T-helper 2 cell treated with Interferon-gamma antibody and Interleukin-4, amounts not matched to agents 100 ng/mL and 5 ng/mL, for 36 hours (primary cell): ENCODE measurements around the gene DEPDC5. TPM values are rescaled to one million over a fixed set of nuclear protein-coding genes. Genes with fewer than 3 reads are reported as not detected.

ENCODE experiments used
- intact Hi-C: fragments of 100-400 bp; cut with micrococcal nuclease; formaldehyde crosslinking; loops from one replicate; pipeline ENCODE4 v1.15.1; 2023
- total RNA-seq: library from RNA; stranded (reverse); gene quantifications from 2 replicates; pipeline ENCODE4 v1.2.3, GENCODE V29; 2022

The DEPDC5 gene
- total RNA-seq, 1 donor from 2014 or later: 38.5 TPM

DNA sequence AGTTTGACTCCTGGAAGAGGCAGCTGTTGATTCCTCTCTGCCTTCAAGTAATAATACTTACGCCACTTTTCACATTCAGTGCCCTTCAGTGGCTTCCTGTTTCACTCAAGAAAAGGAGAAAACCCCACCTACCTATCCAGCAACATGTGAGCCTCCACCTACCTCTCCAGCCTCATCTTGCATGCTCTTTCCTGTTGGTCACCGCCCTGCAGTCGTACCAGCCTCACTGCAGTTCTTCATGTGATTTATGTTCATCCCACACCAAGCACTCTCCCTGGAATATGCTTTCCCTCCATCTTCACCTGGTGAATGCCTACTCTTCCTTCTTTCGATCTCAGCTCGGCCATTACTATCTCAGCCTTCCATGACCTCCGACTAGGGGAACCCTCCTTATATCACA lies 168.7 kb downstream of the DEPDC5 start:
- intact Hi-C loops: no loop called here

DNA sequence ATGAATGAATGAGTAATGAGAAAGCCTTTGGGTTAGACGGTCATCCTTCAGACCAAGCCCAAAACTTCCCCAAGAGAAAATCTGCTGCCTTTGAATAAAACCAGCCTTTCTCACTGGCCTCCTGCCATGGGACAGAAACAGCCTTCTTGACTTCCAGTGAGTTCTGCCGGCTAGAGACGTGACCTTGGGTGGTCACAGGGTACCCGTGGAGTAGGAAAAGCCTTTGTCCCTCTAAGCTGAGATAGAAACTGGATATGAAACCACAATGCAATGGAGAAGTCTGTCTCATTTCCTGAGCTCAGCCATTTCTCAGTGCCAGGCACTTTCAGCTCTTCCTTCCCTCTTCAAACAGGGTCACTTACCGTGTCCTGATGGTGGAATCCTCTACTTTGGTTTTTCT lies 169.3 kb downstream of the DEPDC5 start:
- intact Hi-C loops: no loop called here

DNA sequence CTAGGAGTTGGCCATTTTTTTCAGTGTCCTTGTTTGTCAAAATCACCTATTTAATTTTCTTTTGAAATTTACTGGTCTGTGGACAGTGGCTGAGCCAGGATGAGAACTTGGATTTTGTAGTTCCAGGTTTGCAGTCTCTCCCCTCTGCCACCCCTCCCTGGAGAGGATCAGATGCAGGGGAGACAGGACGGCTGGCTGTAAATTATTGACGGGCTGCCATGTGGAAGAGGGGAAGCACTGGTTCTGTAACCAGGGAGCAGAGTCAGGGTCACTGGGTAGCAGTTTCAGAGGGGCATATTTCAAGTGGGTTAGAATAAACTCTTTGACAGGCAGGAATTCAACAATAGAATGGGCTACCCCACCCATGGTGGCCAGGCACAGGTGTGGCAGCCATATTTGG lies 169.9 kb downstream of the DEPDC5 start:
- intact Hi-C loops: no loop called here

DNA sequence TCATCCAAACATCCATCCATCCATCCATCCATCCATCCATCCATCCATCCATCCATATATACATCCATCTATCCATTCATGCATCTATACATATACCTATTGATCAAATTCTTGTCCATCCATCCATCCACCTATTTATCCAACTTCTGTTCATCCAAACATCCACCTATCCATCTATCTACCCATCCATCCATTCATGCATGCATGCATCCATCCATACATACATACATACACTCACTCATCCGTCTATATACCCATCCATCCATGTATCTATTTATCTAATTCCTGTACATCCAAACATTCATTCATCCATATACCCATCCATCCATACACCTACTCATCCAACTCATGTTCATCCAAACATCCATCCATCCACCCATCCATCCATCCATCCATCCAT lies 171.2 kb downstream of the DEPDC5 start:
- intact Hi-C loops: no loop called here

DNA sequence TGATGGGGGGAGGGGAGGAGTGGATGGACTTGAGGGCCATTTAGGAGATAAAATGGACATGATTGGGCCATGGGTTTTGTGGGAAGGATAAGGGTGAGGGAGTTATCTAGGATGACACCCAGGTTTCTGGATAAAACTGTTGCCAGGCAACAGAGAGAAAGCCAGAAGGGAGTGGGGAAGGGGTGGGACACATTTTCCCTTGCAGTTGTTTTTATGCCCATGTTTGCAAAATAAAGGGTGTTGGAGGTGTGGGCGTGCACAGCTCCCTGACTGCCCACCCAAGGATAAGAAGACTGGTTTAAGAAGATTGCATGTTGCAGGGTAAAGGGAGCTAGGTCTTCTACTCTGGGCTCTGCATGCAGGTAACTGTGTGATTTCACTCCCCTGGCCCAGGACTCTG lies 172.2 kb downstream of the DEPDC5 start:
- intact Hi-C loops: no loop called here

DNA sequence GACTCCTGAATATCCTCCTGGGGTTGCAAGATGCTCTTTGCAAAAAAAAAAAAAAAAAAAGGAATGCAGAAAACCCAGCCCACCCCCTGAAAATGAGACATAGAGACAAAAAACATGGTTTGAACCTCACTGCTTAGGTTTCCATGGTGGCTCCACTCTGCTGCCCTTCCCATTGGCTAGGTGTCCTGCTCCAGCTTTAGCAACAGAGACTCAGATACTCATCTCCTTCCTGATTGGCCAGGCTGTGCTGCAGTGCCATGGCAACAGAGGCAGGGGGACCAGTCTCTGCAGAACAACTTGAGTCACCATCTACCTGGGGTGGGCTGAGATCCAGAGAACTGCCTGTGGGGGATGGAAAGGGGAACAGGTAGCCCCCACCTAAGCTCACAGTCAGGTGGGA lies 173.2 kb downstream of the DEPDC5 start:
- intact Hi-C loops: no loop called here

DNA sequence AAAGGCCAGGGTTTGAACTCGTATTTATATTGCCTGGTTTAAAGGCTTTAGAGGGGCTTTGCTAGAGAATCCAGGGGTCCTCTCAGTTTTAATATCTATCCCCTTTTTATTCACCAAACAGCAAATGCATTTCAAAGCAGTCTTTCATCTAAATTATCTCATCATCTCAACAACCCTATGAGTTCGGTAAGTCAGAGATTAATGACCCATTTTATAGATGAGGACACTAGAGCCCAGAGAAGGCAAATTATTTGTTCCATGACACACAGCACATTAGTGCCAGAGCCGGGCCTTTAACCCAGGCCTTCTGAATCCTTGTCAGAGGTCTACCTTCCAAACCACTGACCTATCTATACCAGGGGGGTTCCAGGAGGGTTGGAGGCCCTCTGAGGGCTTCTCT lies 173.7 kb downstream of the DEPDC5 start:
- intact Hi-C loops: no loop called here

DNA sequence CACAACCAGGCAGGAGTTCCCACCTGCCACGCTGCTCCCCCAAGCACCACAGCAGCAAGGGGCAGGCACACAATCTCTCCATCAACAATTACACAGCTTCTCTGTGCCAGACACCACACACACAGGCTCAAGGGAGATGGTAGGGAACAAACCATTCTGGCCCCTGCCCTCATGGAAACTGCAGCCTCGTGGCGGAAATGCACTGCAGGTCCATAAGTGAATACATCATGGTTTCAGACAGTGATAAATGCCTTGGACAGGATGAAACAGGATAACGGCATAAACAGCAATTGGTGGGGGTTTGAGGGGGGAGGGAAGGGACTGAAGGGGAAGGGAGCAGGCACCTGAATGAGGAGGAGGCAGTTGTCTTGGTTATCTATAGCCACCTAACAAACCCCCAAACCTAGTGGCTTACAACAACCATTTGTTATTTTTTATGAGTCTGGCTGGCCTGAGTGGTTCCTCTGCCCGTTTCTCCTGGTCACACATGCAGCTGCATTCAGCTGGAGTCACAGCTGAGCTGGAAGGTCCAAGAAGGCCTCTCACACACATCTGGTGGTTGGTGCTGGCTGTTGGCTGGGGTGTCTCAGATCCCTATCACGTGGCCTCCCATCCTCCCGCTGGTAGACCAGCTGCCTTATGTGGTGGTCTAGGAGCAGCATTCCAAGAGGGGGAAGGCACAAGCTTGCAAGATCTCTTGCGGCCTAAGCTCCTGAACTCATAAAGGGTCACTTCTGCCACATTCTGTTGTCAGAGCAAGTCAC lies 175.5 kb downstream of the DEPDC5 start:
- intact Hi-C loops: no loop called here

DNA sequence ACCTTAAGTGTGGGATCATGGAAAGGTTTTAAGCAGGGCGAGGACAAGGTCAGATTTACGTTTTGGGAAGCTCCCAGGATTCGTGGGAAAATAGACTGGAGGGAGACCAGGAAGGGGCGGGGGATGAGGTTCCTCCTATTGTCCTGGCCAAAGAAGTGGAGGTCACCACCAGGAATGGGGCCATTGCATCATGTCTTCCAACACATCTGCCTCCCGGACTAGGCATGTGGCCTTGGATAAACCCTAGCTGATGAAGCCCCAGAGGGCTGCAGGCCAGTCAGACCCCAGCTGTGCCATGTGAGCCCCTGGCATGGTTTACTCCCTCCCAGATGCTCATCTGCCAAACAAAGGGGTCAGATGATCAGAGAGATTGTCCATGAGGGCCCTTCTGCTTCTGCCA lies 179.0 kb downstream of the DEPDC5 start:
- intact Hi-C loops: no loop called here

DNA sequence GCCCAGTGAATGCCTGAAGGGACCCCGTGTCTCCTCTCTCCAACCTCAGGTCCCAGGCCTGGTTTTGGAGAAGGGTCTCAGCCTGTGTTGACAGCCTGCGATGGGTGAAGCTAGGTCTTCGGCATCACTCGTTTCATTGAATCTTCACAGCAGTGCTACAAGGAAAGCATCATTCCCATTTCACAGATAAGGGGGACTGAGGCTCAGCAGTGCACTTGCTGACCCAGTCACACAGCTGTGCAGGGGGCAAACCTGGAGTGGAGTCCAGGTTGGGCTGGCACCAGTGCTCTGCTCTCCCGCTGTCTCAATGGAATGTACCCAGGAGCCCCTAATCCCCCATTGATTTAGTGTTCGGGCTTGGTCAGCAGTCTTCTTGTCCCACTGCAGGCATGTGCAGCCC lies 179.6 kb downstream of the DEPDC5 start:
- intact Hi-C loops: no loop called here

DNA sequence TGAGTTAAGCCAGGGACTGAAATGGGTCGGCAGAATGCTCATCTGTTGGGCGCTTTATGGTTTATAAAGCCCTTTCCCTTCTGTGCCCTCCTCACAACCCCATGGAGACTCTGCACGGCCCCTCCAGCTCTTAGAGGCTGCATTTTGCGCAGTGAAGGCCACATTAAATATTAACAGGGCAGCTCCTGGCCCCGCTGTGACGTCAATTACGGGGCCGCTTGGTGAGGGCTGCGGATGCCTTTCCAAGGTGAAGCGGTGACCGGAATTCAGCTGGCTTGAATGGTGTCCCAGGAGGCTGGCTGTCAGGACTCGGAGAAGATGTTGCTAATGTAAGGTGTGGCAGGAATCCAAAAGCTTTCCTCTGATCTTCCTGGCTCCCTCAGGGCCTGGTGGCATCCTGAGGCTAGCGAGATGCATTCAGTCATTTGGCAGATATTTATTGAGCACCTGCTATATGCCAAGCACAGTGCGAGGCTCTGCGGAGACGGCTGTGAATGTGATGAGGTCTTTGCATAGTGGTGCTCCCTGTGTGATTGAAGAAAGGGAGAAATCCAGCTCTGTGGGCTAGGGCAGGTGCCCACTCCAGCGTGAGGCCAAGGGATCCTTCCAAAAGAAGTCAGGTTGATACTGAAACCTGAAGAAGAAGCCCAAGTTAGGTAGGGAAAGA lies 180.1 kb downstream of the DEPDC5 start:
- intact Hi-C loops: no loop called here

DNA sequence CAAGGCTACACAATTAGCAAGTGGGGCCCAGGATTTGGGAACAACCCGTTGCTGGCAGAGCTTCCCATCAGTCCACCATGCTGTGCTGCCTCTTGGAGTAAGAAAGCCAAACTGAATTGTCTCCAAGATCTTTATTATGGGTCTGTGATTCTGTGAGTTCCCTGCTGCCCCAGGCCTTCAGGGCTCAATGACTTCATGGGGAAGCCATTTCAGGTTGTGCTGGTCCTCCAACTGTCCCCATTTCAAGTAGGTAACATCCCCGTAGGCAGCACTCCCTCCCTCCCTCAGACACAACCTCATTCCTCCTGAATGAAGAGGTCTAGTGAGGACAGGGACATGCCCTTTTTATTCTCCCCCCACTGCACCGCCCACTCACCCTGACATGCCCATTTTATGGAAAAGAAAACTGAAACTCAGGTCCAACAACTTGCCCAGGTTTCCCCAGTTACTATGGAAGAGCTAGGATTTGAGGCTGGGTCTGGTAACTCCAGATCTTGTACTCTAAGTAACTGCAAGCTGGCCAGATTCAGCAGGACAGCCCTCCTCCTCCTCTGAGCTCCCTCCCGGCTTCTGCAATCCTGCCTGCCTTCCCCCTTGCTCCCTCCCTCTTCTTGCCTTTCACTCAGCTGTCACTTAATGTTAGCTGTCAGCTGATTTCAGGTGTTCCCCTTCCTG lies 182.3 kb downstream of the DEPDC5 start:
- intact Hi-C loops: no loop called here

DNA sequence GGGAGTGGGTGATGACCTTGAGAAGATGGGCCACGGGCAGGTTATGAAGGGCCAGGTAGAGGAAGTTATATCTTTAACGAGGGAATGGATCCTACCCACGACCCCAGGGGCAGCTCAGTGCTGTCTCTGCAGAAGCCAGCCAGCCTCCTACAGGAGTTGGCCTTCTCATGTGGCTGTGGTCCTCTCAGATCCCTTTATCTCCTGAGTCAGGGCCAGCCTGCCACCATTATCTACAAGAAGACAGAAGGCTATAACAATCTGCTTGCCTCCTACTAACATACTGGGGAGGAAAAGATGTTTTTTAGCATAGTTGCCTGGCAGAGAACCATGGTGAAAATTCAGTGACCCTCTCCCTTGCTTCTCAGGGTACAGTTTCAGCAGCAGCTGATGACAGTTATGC lies 183.5 kb downstream of the DEPDC5 start:
- intact Hi-C loops: no loop called here

DNA sequence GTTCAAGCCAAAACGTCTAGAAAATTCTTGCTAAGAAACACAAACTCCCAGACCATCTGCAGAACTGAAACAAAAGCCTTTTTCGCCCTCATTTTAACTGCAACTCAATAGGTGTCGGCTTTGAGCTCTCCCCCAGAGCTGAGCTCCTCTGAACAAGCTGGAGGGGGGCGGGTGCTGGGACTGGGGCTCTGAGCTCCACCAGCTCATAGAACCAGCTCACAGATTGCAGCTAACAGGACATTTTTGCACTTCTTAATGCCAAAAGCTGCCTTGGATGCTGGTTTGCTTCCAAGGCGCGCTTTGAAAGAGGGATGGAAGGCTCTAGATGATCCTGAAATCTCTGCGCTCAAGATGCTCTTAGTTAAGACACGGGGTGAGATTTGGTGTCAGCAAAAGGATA lies 184.5 kb downstream of the DEPDC5 start:
- intact Hi-C loops: no loop called here

DNA sequence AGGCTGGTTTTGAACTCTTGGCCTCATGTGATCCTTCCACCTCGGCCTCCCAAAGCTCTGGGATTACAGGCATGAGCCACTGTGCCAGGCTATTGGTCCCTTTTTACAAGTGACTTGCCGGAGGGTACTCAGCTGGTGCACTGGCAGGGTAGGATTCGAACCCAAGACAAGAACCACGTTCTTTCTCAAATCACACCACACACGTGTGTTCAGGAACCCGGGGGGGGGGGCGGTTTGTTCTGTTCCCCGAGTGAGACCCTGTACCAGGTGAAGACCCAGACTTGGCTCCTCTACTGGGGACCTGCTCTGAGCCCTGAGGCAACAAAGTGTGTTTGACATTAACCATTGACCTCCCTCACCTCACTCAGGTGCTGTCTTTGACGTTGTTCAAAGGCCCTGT lies 186.7 kb downstream of the DEPDC5 start:
- intact Hi-C loops: no loop called here

DNA sequence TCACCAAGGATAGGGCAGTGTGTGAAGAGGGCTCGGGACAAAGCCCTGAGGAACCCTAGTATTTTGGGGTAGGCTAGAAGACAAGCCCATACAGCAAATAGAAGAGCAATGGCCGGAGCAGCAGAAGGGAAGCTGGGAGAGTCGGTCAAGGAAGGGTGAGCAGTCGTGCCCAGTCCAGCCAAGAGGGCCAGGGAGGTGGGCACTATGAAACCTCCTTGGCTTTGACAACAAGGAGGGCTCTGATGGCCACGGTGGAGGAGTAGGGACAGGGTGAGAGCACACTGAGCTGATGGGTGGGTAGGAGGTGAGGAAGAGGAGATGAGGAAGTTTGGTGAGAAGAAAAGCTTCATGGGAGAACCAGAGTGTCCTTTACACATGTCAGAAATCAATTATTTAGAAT lies 188.3 kb downstream of the DEPDC5 start:
- intact Hi-C loops: no loop called here

DNA sequence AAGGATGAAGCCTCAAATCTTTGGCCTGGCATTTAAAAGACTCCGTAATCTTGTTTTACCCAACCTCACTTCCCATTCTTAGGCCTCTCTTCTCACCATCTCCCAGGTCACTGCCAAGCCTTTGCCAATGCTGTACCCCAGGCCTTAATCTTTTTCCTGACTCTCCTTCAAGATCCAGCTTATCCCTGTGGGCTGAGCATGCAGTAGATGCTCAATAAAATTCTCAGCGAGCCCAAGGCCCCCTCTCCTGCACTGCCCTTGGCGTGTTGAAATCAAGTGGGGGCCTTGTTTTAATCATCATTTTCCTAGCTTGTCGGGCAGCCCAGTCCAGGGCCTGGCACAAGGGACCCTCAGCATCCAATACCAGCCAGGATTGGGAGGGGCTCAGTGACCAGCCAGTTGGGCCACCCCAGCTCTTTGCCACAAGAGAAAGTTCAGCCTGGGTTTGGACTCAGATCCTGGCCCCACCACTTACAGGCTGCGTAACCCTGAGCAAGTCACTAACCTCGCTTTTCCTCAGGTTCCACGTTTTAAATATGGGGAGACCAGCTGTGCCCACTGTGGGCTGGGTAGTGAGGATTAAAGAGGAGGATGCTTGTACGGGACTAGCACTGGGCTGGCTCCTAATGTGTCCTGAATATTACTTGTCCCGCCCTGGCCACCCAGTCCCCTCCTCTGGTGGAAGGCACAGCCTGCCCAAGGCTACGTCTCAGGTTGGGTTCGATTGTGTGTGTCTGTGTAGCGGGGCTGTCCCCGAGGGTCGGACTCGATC lies 189.6 kb downstream of the DEPDC5 start:
- intact Hi-C loops: no loop called here

DNA sequence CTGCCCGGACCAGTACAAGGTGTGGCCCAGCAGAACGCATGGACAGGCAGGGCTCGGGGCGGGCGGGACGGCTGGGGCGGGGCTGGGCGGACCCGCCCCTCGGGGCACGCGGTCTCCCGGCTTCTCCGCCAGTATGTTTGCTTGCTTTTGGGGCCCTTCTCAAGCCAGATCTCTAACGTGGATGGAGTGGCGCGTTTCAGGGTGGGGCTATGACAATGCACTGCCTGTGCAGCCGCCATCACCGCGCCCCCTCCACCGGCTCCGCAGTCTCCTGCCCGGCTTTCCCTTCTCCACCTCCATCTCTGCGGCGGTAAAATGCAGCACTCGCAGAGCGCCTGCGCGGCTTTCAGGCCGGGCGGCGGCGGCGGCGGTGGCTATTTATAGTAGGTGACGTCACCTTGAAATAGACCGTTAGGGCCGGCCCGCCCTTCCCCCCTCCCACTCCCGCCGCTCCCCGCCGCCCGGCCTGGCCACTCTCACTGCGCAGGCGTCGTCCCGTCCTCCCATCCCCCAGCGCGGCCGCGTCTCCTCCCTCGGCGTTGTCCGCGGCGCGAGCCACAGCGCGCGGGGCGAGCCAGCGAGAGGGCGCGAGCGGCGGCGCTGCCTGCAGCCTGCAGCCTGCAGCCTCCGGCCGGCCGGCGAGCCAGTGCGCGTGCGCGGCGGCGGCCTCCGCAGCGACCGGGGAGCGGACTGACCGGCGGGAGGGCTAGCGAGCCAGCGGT lies 190.3 kb downstream of the DEPDC5 start, which contains the start of gene YWHAH:
Gene YWHAH, plus strand, starts transcription at position 558 of the 722 bp plus-strand sequence. CDS start 199 bp downstream, outside the sequence.
- intact Hi-C loops: loop anchor here (1.0 to 2.0 kb wide), 5 partner anchors 27 to 530 kb away; partner anchors contain the start of genes FBXO7, PISD, PRR14L and SFI1

DNA sequence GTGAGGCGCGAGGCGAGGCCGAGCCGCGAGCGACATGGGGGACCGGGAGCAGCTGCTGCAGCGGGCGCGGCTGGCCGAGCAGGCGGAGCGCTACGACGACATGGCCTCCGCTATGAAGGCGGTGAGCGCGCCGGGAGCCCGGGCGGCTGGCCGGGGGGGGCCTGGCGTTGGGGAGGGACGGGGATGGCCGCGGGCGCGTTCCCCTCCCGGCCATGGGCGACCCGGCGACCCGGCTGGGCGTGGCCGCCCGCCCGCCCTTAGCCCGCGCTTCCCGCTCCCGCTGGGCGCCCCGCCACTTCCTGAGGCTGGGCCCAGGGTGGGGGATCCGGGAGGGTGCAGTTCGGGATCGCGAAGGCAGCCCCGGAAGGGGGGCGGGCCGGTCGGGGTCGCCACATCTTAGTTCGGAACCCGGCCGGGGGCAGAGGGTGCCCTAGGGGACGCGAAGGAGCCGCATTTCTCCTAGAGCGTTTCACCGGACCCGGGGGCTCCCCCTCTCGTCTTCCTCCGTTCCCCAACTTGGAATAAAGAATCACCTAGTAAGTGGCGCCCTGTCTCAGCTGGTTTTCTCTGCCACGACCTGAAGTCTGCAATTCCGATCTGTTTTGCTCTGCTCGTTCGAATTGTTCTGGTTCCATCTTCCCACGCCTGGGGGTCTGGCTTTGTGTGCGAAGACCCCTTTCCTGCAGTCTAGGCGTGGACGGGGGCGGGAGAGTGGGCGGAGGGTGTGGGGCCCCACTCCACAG lies 191.1 kb downstream of the DEPDC5 start:
- intact Hi-C loops: loop anchor here (1.0 to 2.0 kb wide), 5 partner anchors 26 to 529 kb away; partner anchors contain the start of genes FBXO7, PISD, PRR14L and SFI1

DNA sequence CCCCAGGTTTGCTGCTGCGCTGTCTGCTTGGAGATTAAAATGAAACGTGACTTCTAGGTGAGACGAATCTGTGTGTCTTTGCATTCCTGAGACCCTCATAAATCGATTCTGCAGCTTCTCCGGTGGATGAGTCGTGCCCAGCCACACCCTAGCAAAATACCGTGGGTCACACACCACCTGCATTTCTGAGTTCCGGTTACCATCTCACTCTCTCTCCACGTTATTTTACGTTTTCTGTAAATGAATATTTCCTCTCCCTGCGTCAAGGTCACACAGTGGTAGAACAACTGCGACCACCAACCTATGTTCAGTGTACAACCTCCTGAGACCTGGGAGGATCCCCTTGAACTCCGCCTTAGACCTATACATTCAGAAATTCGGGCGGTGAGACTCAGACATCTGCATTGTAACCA lies 191.6 kb downstream of the DEPDC5 start:
- intact Hi-C loops: loop anchor here (2.0 kb wide), 1 partner anchor 25 kb away; no protein-coding TSS in a partner anchor
